Esophagus muscularis mucosa (tissue), 4 donors: Measurements from ENCODE around the gene WNT7A. TPM values are rescaled to one million over a fixed set of nuclear protein-coding genes. Genes with fewer than 3 reads are reported as not detected.

Experiments used
- DNase-seq: peaks from one replicate; pipeline ENCODE4 v3.0.0-alpha.2; 2017; ENCODE audit errors: extremely low spot score
- H3K27ac ChIP-seq, 4 donors: fragments of 200-600 bp; sonication (generic); replicated peaks in 1 of 4; 1 replicate in 3 of 4; 2 replicates in 1 of 4; pipeline ENCODE4 v1.5.1; 2016 to 2019; ENCODE audit warnings: mild to moderate bottlenecking in 1 of 4
- H3K27me3 ChIP-seq, 4 donors: fragments of 200-600 bp; sonication (generic); one replicate each; pipeline versions ENCODE4 v1.5.1 to v1.6.0; 2016 to 2019
- H3K36me3 ChIP-seq, 4 donors: fragments of 200-600 bp; sonication (generic); one replicate each; pipeline ENCODE4 v1.5.1; 2016 to 2019
- H3K4me1 ChIP-seq, 4 donors: fragments of 200-600 bp; sonication (generic); one replicate each; pipeline ENCODE4 v1.5.1; 2016 to 2019
- H3K4me3 ChIP-seq, 4 donors: fragments of 200-600 bp; sonication (generic); 1 replicate in 2 of 4; 2 replicates in 2 of 4; pipeline ENCODE4 v1.5.1; 2016 to 2019; ENCODE audit warnings: mild to moderate bottlenecking in 4 of 4, moderate library complexity in 1 of 4
- H3K9me3 ChIP-seq, 4 donors: fragments of 200-600 bp; sonication (generic); 1 replicate in 3 of 4; 2 replicates in 1 of 4; pipeline ENCODE4 v1.5.1; 2016 to 2019
- CTCF ChIP-seq, 3 experiments: fragments of 200-600 bp in 2 of 3; fragments of 450-650 bp in 1 of 3; sonication (generic) in 2 of 3; IDR thresholded peaks; one replicate each; pipeline ENCODE4 v1.5.1; 2017 to 2019; ENCODE audit warnings: antibody characterized with exemption in 3 of 3, mild to moderate bottlenecking in 2 of 3, moderate library complexity in 1 of 3
- EP300 ChIP-seq: sonication (generic); formaldehyde crosslinking; IDR thresholded peaks from one replicate; pipeline ENCODE4 v1.6.1; 2017; ENCODE audit warnings: antibody characterized with exemption
- POLR2A ChIP-seq: fragments of 450-650 bp; IDR thresholded peaks from one replicate; pipeline ENCODE4 v1.6.1; 2017; ENCODE audit warnings: antibody characterized with exemption, moderate library complexity, mild to moderate bottlenecking, low read depth
- POLR2AphosphoS5 ChIP-seq, 2 donors: sonication (generic); formaldehyde crosslinking; IDR thresholded peaks; one replicate each; pipeline ENCODE4 v1.6.1; 2017; ENCODE audit warnings: antibody characterized with exemption in 2 of 2
- WGBS: methylation state at CpG from one replicate; pipeline ENCODE4 v1.1.5; 2018; 5-methylcytosine and 5-hydroxymethylcytosine counted together
- intact Hi-C: fragments of 100-400 bp; cut with DNase I; formaldehyde crosslinking; loops from one replicate; pipeline ENCODE4 v1.15.1; 2023
- total RNA-seq, 4 donors: library from RNA; depleted of rRNA; stranded (reverse); fragments of >200 nt; gene quantifications; one replicate each; pipeline versions ENCODE4 v1.1.0 to v1.2.1, GENCODE V29; 2016

The WNT7A gene
- total RNA-seq, 4 donors from 2014 or later, result not detected

GRCh38 chr3:13867732-13868131 is 12.1 kb downstream of the WNT7A start:
- intact Hi-C loops, result no loop called here
- Histone ChIP-seq H3K27ac (no peak overlapping the region), H3K4me1 (no peaks in the 10 kb centered on the region), H3K9me3 (peaks cover 0 to 10% (median 8%) of the 10 kb centered on the region in 4 donors), H3K27me3 (peaks cover 0 to 54% (median 0%) of the 10 kb centered on the region in 4 donors), H3K36me3 (no peaks in the 10 kb centered on the region), H3K4me3 (no peak overlapping the region)
- TF ChIP-seq EP300 (no peak), POLR2A (no peak), CTCF (IDR thresholded peaks at IDR 0.05) (no peak), POLR2AphosphoS5 (IDR thresholded peaks at IDR 0.05) (no peak)
- DNase-seq, result no peak
- WGBS, result 67% methylated on average over 3 of the region's 3 CpGs

GRCh38 chr3:13866041-13866965 is 13.6 kb downstream of the WNT7A start:
- H3K36me3 ChIP-seq, result no peaks in the 10 kb centered on the region
- 45% methylated on average over 13 of the region's 14 CpGs for WGBS
- H3K4me3 ChIP-seq, result no peak overlapping the region
- H3K27me3 ChIP-seq, result peaks cover 0 to 59% (median 0%) of the 10 kb centered on the region in 4 donors
- intact Hi-C loops, result no loop called here
- no peak overlapping the region for H3K27ac ChIP-seq
- H3K9me3 ChIP-seq, result peaks cover 0 to 10% (median 8%) of the 10 kb centered on the region in 4 donors
- DNase-seq, result no peak
- no peak for TF ChIP-seq EP300
- no peaks in the 10 kb centered on the region for H3K4me1 ChIP-seq

- no peak overlapping the region for H3K27ac ChIP-seq
- H3K4me3 ChIP-seq, result no peak overlapping the region
- peaks cover 0 to 3% (median under 1%) of the 10 kb centered on the region in 4 donors for H3K9me3 ChIP-seq
- TF ChIP-seq POLR2AphosphoS5 (IDR thresholded peaks at IDR 0.05), result no peak
- no peak for TF ChIP-seq EP300
- peaks cover 0 to 66% (median 0%) of the 10 kb centered on the region in 4 donors for H3K27me3 ChIP-seq
- no peaks in the 10 kb centered on the region for H3K36me3 ChIP-seq
- no peaks in the 10 kb centered on the region for H3K4me1 ChIP-seq
- no peak for DNase-seq
- 34% methylated on average over 6 of the region's 7 CpGs for WGBS
- intact Hi-C loops, result no loop called here
These were observed 14.3 kb downstream of the WNT7A start for GRCh38 chr3:13865581-13865980.

GRCh38 chr3:13865106-13865505 is 14.8 kb downstream of the WNT7A start:
- H3K4me1 ChIP-seq, result no peaks in the 10 kb centered on the region
- no peak overlapping the region for H3K27ac ChIP-seq
- H3K4me3 ChIP-seq, result no peak overlapping the region
- no peaks in the 10 kb centered on the region for H3K9me3 ChIP-seq
- intact Hi-C loops, result no loop called here
- DNase-seq, result no peak
- no peaks in the 10 kb centered on the region for H3K36me3 ChIP-seq
- TF ChIP-seq POLR2AphosphoS5 (IDR thresholded peaks at IDR 0.05) (no peak), POLR2A (no peak), CTCF (IDR thresholded peaks at IDR 0.05) (no peak), EP300 (no peak)
- 81% methylated on average over 3 of the region's 4 CpGs for WGBS
- H3K27me3 ChIP-seq, result peaks cover 0 to 71% (median 0%) of the 10 kb centered on the region in 4 donors

- no peak for DNase-seq
- TF ChIP-seq POLR2A, result no peak
- TF ChIP-seq CTCF (IDR thresholded peaks at IDR 0.05), result no peak
- TF ChIP-seq EP300, result no peak
- TF ChIP-seq POLR2AphosphoS5 (IDR thresholded peaks at IDR 0.05), result no peak
- no peaks in the 10 kb centered on the region for H3K4me1 ChIP-seq
- no peak overlapping the region for H3K27ac ChIP-seq
- no peak overlapping the region for H3K4me3 ChIP-seq
- WGBS, result 64% methylated on average over 10 of the region's 10 CpGs
- H3K27me3 ChIP-seq, result peaks cover 0 to 81% (median 0%) of the 10 kb centered on the region in 4 donors
- intact Hi-C loops, result no loop called here
- no peaks in the 10 kb centered on the region for H3K36me3 ChIP-seq
- H3K9me3 ChIP-seq, result no peaks in the 10 kb centered on the region
These were observed 15.8 kb downstream of the WNT7A start for GRCh38 chr3:13863965-13864595.
